Stomach (tissue), 9 donors: ENCODE data around the gene VSIG10L2. TPM values are rescaled to one million over a fixed set of nuclear protein-coding genes. Genes with fewer than 3 reads are reported as not detected.
"Not testable (repeated sequence)": the region's sequence is repeated elsewhere in the genome, so short reads cannot be mapped to it uniquely, and the experiment has no call there.

Experiments
- DNase-seq, 2 donors: peaks; one replicate each; pipeline versions ENCODE4 v3.0.0 to v3.0.0-alpha.2; 2013 to 2019
- H3K27ac ChIP-seq, 5 donors: fragments of 200-600 bp in 4 of 5; sonication (generic) in 4 of 5; one replicate each; pipeline ENCODE4 v1.5.1; 2013 to 2019; ENCODE audit warnings: mild to moderate bottlenecking in 1 of 5, moderate library complexity in 1 of 5
- H3K27me3 ChIP-seq, 3 donors: fragments of 200-600 bp; sonication (generic); one replicate each; pipeline ENCODE4 v1.5.1; 2017 to 2019; ENCODE audit warnings: mixed run types in 1 of 3
- H3K36me3 ChIP-seq, 4 donors: fragments of 200-600 bp; sonication (generic); 1 replicate in 3 of 4; 2 replicates in 1 of 4; pipeline ENCODE4 v1.5.1; 2016 to 2019
- H3K4me1 ChIP-seq, 4 donors: fragments of 200-600 bp; sonication (generic); one replicate each; pipeline ENCODE4 v1.5.1; 2016 to 2019
- H3K4me3 ChIP-seq, 4 donors: fragments of 200-600 bp; sonication (generic) in 3 of 4; one replicate each; pipeline ENCODE4 v1.5.1; 2016 to 2019; ENCODE audit warnings: mild to moderate bottlenecking in 1 of 4
- H3K9me3 ChIP-seq, 4 donors: fragments of 200-600 bp; sonication (generic); one replicate each; pipeline ENCODE4 v1.5.1; 2016 to 2019
- CTCF ChIP-seq, 7 experiments: fragments of 450-650 bp in 4 of 7; fragments of 200-600 bp in 3 of 7; sonication (generic) in 3 of 7; IDR thresholded peaks; one replicate each; pipeline ENCODE4 v1.5.1; 2016 to 2019; ENCODE audit warnings: antibody characterized with exemption in 7 of 7, control low read depth in 2 of 7, mild to moderate bottlenecking in 1 of 7
- EP300 ChIP-seq: sonication (generic); formaldehyde crosslinking; IDR thresholded peaks from one replicate; pipeline ENCODE4 v1.6.1; 2017; ENCODE audit warnings: antibody characterized with exemption
- POLR2A ChIP-seq, 4 donors: fragments of 450-650 bp; IDR thresholded peaks; one replicate each; pipeline ENCODE4 v1.6.1; 2016; ENCODE audit warnings: antibody characterized with exemption in 4 of 4, control low read depth in 2 of 4, mild to moderate bottlenecking in 1 of 4, moderate library complexity in 1 of 4
- POLR2AphosphoS5 ChIP-seq, 3 donors: sonication (generic); formaldehyde crosslinking; IDR thresholded peaks; one replicate each; pipeline ENCODE4 v1.6.1; 2016; ENCODE audit warnings: antibody characterized with exemption in 3 of 3
- WGBS, 5 donors: extraction: QIAGEN DNeasy Blood & Tissue Kit in 3 of 5; methylation state at CpG; one replicate each; pipeline versions ENCODE4 v1.1.5 to v1.1.7; 2013 to 2018; 5-methylcytosine and 5-hydroxymethylcytosine counted together
- intact Hi-C: fragments of 100-400 bp; cut with DNase I; formaldehyde crosslinking; loops from one replicate; pipeline ENCODE4 v1.15.1; 2023; ENCODE audit warnings: low total_unique reads
- polyA plus RNA-seq, 3 donors: library from polyadenylated mRNA; stranded (reverse); fragments of 200-250 nt; gene quantifications; one replicate each; pipeline ENCODE4 v1.2.3, GENCODE V29; 2013
- total RNA-seq, 5 donors: library from RNA; depleted of rRNA; stranded (reverse); fragments of >200 nt; gene quantifications; one replicate each; pipeline versions ENCODE4 v1.1.0 to v1.2.3, GENCODE V29; 2014 to 2016
- donor health status: healthy with polysubstance abuse.
- donor health status: Bipolar disorder and iron deficiency.
- donor health status: healthy.

VSIG10L2 gene
- total and polyA plus RNA-seq, 8 donors: 0.35 to 1.4 TPM; not detected in 6

- Histone ChIP-seq H3K36me3 (no peaks in the 10 kb centered on the region), H3K9me3 (no peaks in the 10 kb centered on the region), H3K4me1 (no peaks in the 10 kb centered on the region), H3K4me3 (no peak overlapping the region), H3K27me3 (peaks cover 0 to 18% (median 6%) of the 10 kb centered on the region in 3 donors), H3K27ac (no peak overlapping the region)
- no peak for DNase-seq
- intact Hi-C loops: no loop called here
- WGBS, 5 donors: 76 to 82% (median 78%) methylated on average over 8 of the region's 8 CpGs
- TF ChIP-seq POLR2A (IDR thresholded peaks at IDR 0.05): no peak
- TF ChIP-seq CTCF (IDR thresholded peaks at IDR 0.05): no peak
- no peak for TF ChIP-seq POLR2AphosphoS5 (IDR thresholded peaks at IDR 0.05)
- no peak for TF ChIP-seq EP300
Observed at GRCh38 chr11:125910226-125910849, 35.5 kb upstream of the VSIG10L2 start.

- DNase-seq, intact Hi-C loops, H3K4me3 ChIP-seq, H3K9me3 ChIP-seq, H3K27ac ChIP-seq, H3K36me3 ChIP-seq: not testable (repeated sequence)
- peaks cover 0 to 11% (median 5%) of the 10 kb centered on the region in 4 donors for H3K4me1 ChIP-seq
- WGBS, 5 donors: 75 to 91% (median 79%) methylated on average over 3 of the region's 3 CpGs
- H3K27me3 ChIP-seq: peaks cover 0 to 26% (median 0%) of the 10 kb centered on the region in 3 donors
Observed at GRCh38 chr11:125914601-125915000, 31.2 kb upstream of the VSIG10L2 start.

DNA sequence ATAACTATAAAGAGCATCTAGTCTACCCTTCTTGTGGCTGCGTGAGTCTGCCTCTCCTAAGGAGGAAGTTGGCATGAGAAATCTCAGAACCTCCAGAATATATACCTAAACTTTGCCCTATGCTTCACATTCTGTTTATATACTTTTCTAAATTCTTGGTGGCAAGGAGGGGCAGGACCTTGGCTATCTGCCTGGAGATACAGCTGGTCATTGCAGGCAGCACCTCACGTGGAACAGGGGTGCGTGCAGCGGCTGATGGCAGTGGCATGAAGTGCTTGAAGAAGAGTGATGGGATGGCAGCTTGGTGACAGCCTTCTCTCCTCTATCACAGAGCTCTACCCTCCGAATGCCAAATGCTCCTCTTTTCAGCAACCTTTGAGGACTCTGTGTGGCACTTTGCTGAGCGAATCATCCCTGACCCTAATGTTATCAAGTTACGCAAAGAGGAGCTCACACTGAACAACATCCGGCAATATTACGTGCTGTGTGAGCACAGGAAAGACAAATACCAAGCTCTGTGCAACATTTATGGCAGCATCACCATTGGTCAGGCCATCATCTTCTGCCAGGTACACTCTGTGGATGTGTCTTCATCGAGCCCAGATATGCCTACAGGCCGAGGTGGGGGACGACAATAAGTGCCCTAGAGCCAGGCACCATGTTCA lies 29.0 kb upstream of the VSIG10L2 start:
- no peaks in the 10 kb centered on the region for H3K9me3 ChIP-seq

GRCh38 chr11:125918140-125918840 lies 27.6 kb upstream of the VSIG10L2 start:
- Histone ChIP-seq H3K9me3 (no peaks in the 10 kb centered on the region), H3K4me3 (no peak overlapping the region), H3K36me3 (no peaks in the 10 kb centered on the region), H3K27ac (no peak overlapping the region), H3K4me1 (peaks cover 0 to 11% (median 5%) of the 10 kb centered on the region in 4 donors), H3K27me3 (peaks cover 0 to 43% (median 0%) of the 10 kb centered on the region in 3 donors)
- intact Hi-C loops: no loop called here
- TF ChIP-seq CTCF (IDR thresholded peaks at IDR 0.05) (no peak), EP300 (no peak), POLR2A (IDR thresholded peaks at IDR 0.05) (no peak), POLR2AphosphoS5 (IDR thresholded peaks at IDR 0.05) (no peak)
- 78 to 85% (median 83%) methylated on average over 13 of the region's 13 CpGs for WGBS, 5 donors
- DNase-seq: no peak

More for the DNA sequence above, 29.0 kb upstream of the VSIG10L2 start:
- WGBS, 5 donors: 45 to 61% (median 50%) methylated on average over 12 of the region's 12 CpGs
- Histone ChIP-seq H3K36me3 (no peaks in the 10 kb centered on the region), H3K4me3 (no peak overlapping the region), H3K4me1 (peaks cover 0 to 11% (median 5%) of the 10 kb centered on the region in 4 donors), H3K27me3 (peaks cover 0 to 37% (median 0%) of the 10 kb centered on the region in 3 donors), H3K27ac (no peak overlapping the region)
- peak; percentile 64 to 65 for DNase-seq
- no peak for TF ChIP-seq EP300
- TF ChIP-seq POLR2AphosphoS5 (IDR thresholded peaks at IDR 0.05): peak in 1 of 3 donors; percentile 59
- intact Hi-C loops: no loop called here

- H3K9me3 ChIP-seq: no peaks in the 10 kb centered on the region
- no peak overlapping the region for H3K27ac ChIP-seq
- TF ChIP-seq CTCF (IDR thresholded peaks at IDR 0.05) (no peak), EP300 (no peak), POLR2AphosphoS5 (IDR thresholded peaks at IDR 0.05) (no peak), POLR2A (IDR thresholded peaks at IDR 0.05) (no peak)
- no peaks in the 10 kb centered on the region for H3K36me3 ChIP-seq
- DNase-seq: no peak
- intact Hi-C loops: loop anchor here (5.0 to 10.0 kb wide), 2 partner anchors 134 to 266 kb away; no protein-coding TSS in a partner anchor
- H3K4me3 ChIP-seq: no peak overlapping the region
- 82 to 87% (median 82%) methylated on average over 9 of the region's 9 CpGs for WGBS, 5 donors
- H3K27me3 ChIP-seq: peaks cover 0 to 55% (median 3%) of the 10 kb centered on the region in 3 donors
- peaks cover 0 to 22% (median 5%) of the 10 kb centered on the region in 4 donors for H3K4me1 ChIP-seq
Observed at GRCh38 chr11:125921042-125921441, 24.8 kb upstream of the VSIG10L2 start.
